ENCODE measurements around the gene C1orf159. TPM values are rescaled to one million over a fixed set of nuclear protein-coding genes. Genes with fewer than 3 reads are reported as not detected.

C1orf159 gene
- total and polyA plus RNA-seq, 9 of the 15 experiments (the other 6 are each of a cell fraction or from before 2014, with no cell fraction given): 0.28 to 54.9 (median 10.6) TPM

DNA sequence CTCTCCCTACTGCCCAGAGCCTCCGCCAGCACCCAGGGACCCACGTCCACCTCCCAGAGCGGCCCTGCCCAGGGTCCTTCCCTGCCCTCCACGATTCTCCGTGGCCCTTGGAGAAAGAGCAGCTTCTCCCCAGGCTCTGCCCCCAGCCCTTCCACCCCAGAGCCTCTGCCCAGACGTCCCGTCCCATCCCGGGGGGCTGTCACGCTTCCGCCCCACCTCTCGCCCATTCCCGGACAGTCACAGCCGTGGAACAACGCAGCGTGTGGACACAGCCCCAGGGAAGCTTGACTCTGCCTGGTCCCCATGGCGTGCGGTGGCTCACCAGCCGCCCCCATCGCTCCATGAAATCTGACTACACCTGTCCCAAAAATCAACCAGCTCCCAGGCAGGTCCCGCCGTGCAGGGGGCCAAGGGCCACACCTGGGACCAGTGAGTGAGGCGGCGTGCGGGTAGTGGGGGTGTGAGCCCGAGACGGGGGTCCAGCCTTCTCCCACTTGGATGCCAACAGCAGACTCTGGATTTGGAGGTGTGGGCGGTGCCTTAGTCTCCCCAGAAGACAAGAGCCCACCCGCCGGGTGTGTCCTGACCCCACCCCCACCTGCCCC, 45.3 kb upstream of the C1orf159 start:
- no peak for FAIRE-seq

More for the DNA sequence above, 45.3 kb upstream of the C1orf159 start:
- no TSS peak for BruUV-seq (replicated peaks)
- no peak for DNase-seq (ENCODE audit: extremely low read depth in 1 of 4, low spot score in 3 of 4)
- Histone ChIP-seq H3K9me1 (ENCODE audit: control insufficient read depth, insufficient read depth, low read length) (no peaks in the 10 kb centered on the region), H3K79me2 (ENCODE audit: control insufficient read depth, insufficient read depth, low read length) (no peaks in the 10 kb centered on the region), H3K4me2 (ENCODE audit: insufficient read depth, low read length) (no peak overlapping the region), H3K27me3 (ENCODE audit: control insufficient read depth in 2 of 2, insufficient read depth in 2 of 2, low read length in 2 of 2) (peaks cover 37 to 43% of the 10 kb centered on the region in 2 experiments), H3K4me3 (no peak overlapping the region), H2AFZ (ENCODE audit: low read depth, low read length) (no peak overlapping the region), H3K36me3 (ENCODE audit: control insufficient read depth, insufficient read depth, low read length) (no peaks in the 10 kb centered on the region), H4K20me1 (replicated peaks; ENCODE audit: control insufficient read depth, insufficient read depth, low read length) (no peaks in the 10 kb centered on the region; the same call in 1 of the 2 replicates), H3K27ac (ENCODE audit: extremely low read depth, low read depth, low read length) (no peak overlapping the region), H3K9me3 (replicated peaks; ENCODE audit: control insufficient read depth, insufficient read depth, low read depth, low read length) (no peaks in the 10 kb centered on the region), H3K4me1 (replicated peaks in 1 of 2; ENCODE audit: control insufficient read depth in 2 of 2, insufficient read depth in 2 of 2, low read length in 2 of 2) (peaks cover 20 to 87% of the 10 kb centered on the region in 2 experiments), H3K9ac (ENCODE audit: insufficient read depth in 1 of 2, low read depth in 2 of 2, low read length in 2 of 2) (peak overlapping the region in 1 of 2 experiments; percentile 61; a peak in 2 of 4 replicates)
- 31% methylated on average over 24 of the region's 29 CpGs for WGBS (ENCODE audit: insufficient coverage, low coverage, missing lambda C conversion rate)
- intact Hi-C loops (cut with micrococcal nuclease): no loop called here
- no peak for TF ChIP-seq MAFG (tag; conservative IDR thresholded peaks at IDR 0.05)
- no peak for TF ChIP-seq HLTF (IDR thresholded peaks at IDR 0.05)
- TF ChIP-seq SAP30 (IDR thresholded peaks at IDR 0.05; ENCODE audit: borderline replicate concordance, insufficient read depth, low read depth, low read length, poor library complexity, severe bottlenecking): no peak
- TF ChIP-seq, protein P1, sequence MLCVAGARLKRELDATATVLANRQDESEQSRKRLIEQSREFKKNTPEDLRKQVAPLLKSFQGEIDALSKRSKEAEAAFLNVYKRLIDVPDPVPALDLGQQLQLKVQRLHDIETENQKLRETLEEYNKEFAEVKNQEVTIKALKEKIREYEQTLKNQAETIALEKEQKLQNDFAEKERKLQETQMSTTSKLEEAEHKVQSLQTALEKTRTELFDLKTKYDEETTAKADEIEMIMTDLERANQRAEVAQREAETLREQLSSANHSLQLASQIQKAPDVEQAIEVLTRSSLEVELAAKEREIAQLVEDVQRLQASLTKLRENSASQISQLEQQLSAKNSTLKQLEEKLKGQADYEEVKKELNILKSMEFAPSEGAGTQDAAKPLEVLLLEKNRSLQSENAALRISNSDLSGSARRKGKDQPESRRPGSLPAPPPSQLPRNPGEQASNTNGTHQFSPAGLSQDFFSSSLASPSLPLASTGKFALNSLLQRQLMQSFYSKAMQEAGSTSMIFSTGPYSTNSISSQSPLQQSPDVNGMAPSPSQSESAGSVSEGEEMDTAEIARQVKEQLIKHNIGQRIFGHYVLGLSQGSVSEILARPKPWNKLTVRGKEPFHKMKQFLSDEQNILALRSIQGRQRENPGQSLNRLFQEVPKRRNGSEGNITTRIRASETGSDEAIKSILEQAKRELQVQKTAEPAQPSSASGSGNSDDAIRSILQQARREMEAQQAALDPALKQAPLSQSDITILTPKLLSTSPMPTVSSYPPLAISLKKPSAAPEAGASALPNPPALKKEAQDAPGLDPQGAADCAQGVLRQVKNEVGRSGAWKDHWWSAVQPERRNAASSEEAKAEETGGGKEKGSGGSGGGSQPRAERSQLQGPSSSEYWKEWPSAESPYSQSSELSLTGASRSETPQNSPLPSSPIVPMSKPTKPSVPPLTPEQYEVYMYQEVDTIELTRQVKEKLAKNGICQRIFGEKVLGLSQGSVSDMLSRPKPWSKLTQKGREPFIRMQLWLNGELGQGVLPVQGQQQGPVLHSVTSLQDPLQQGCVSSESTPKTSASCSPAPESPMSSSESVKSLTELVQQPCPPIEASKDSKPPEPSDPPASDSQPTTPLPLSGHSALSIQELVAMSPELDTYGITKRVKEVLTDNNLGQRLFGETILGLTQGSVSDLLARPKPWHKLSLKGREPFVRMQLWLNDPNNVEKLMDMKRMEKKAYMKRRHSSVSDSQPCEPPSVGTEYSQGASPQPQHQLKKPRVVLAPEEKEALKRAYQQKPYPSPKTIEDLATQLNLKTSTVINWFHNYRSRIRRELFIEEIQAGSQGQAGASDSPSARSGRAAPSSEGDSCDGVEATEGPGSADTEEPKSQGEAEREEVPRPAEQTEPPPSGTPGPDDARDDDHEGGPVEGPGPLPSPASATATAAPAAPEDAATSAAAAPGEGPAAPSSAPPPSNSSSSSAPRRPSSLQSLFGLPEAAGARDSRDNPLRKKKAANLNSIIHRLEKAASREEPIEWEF (CRISPR knock-in tag; IDR thresholded peaks at IDR 0.05): no peak
- no peak for TF ChIP-seq HNRNPLL (IDR thresholded peaks at IDR 0.05; ENCODE audit: low read depth, low read length, poor library complexity, severe bottlenecking)
- 0 out of 2 replicates have a peak, but pooled peaks have one; percentile 47 for TF ChIP-seq ZBTB7A (IDR thresholded peaks at IDR 0.05; ENCODE audit: borderline replicate concordance, control insufficient read depth, low read depth, low read length)
- ATAC-seq: no peak
- ChIA-PET POLR2A (interaction anchor here (1.1 kb wide), 1 partner anchor 17 kb away, joined by 3 read pairs; no protein-coding TSS in a partner anchor), CTCF (ENCODE audit: low intra/inter-chr PET ratio) (no interaction called here)
- in situ Hi-C loops (cut with MboI): no loop called here
